Measurements from ENCODE around the gene STIMATE. TPM values are rescaled to one million over a fixed set of nuclear protein-coding genes. Genes with fewer than 3 reads are reported as not detected.

The STIMATE gene
- total RNA-seq, 3 donors from 2014 or later = 20.0 to 26.0 (median 25.6) TPM

GRCh38 chr3:52910823-52911222 lies 13.5 kb upstream of the STIMATE start:
- Mint-ChIP-seq H3K4me3 (no peak overlapping the region), H3K9me3 (no peaks in the 10 kb centered on the region), H3K36me3 (ENCODE audit: insufficient read depth) (peaks cover 18% of the 10 kb centered on the region), H3K27me3 (ENCODE audit: low read depth) (no peaks in the 10 kb centered on the region), H3K4me1 (ENCODE audit: low read depth) (no peaks in the 10 kb centered on the region)
- no peak for DNase-seq
- no peak for ATAC-seq

GRCh38 chr3:52907497-52907896 lies 10.1 kb upstream of the STIMATE start:
- Mint-ChIP-seq H3K9me3 (no peaks in the 10 kb centered on the region), H3K27me3 (ENCODE audit: low read depth) (no peaks in the 10 kb centered on the region), H3K36me3 (ENCODE audit: insufficient read depth) (peaks cover 22% of the 10 kb centered on the region), H3K4me1 (ENCODE audit: low read depth) (no peaks in the 10 kb centered on the region), H3K4me3 (no peak overlapping the region)
- no peak for DNase-seq
- no peak for ATAC-seq

- Mint-ChIP-seq H3K27me3 (ENCODE audit: low read depth) (no peaks in the 10 kb centered on the region), H3K4me3 (no peak overlapping the region), H3K4me1 (ENCODE audit: low read depth) (no peaks in the 10 kb centered on the region), H3K9me3 (no peaks in the 10 kb centered on the region), H3K36me3 (ENCODE audit: insufficient read depth) (peaks cover 22% of the 10 kb centered on the region)
- DNase-seq (no peak), ATAC-seq (no peak)
Observed at GRCh38 chr3:52904552-52904951, 7.2 kb upstream of the STIMATE start.

- no peak for DNase-seq
- no peak for ATAC-seq
- H3K4me3 Mint-ChIP-seq = no peak overlapping the region
Observed at GRCh38 chr3:52904000-52904399, 6.7 kb upstream of the STIMATE start.

GRCh38 chr3:52896613-52897012 lies 735 bp downstream of the STIMATE start:
- Mint-ChIP-seq H3K4me1 (ENCODE audit: low read depth) (peaks cover 59% of the 10 kb centered on the region), H3K36me3 (ENCODE audit: insufficient read depth) (peaks cover 8% of the 10 kb centered on the region), H3K27me3 (ENCODE audit: low read depth) (no peaks in the 10 kb centered on the region), H3K9me3 (no peaks in the 10 kb centered on the region), H3K4me3 (peak overlapping the region; percentile 91)
- DNase-seq (no peak), ATAC-seq (no peak)

More at GRCh38 chr3:52904000-52904399, 6.7 kb upstream of the STIMATE start:
- Mint-ChIP-seq H3K4me1 (ENCODE audit: low read depth) (no peaks in the 10 kb centered on the region), H3K36me3 (ENCODE audit: insufficient read depth) (peaks cover 22% of the 10 kb centered on the region), H3K9me3 (no peaks in the 10 kb centered on the region), H3K27me3 (ENCODE audit: low read depth) (no peaks in the 10 kb centered on the region)

- ATAC-seq = no peak
- H3K4me1 Mint-ChIP-seq (ENCODE audit: low read depth) = peaks cover 64% of the 10 kb centered on the region
- H3K4me3 Mint-ChIP-seq = peak overlapping the region; percentile 91
- DNase-seq = no peak
- no peaks in the 10 kb centered on the region for H3K27me3 Mint-ChIP-seq (ENCODE audit: low read depth)
- peaks cover 8% of the 10 kb centered on the region for H3K36me3 Mint-ChIP-seq (ENCODE audit: insufficient read depth)
- no peaks in the 10 kb centered on the region for H3K9me3 Mint-ChIP-seq
Observed at GRCh38 chr3:52896151-52896550, 1.2 kb downstream of the STIMATE start.

- Mint-ChIP-seq H3K4me1 (ENCODE audit: low read depth) (peaks cover 69% of the 10 kb centered on the region), H3K36me3 (ENCODE audit: insufficient read depth) (peaks cover 11% of the 10 kb centered on the region), H3K4me3 (peak overlapping the region; percentile 91), H3K9me3 (no peaks in the 10 kb centered on the region), H3K27me3 (ENCODE audit: low read depth) (no peaks in the 10 kb centered on the region)
- ATAC-seq = peak; percentile 28 to 47
- no peak for DNase-seq
Observed at GRCh38 chr3:52895418-52895817, 1.9 kb downstream of the STIMATE start.

- Mint-ChIP-seq H3K27me3 (ENCODE audit: low read depth) (no peaks in the 10 kb centered on the region), H3K36me3 (ENCODE audit: insufficient read depth) (peaks cover 11% of the 10 kb centered on the region), H3K4me1 (ENCODE audit: low read depth) (peaks cover 74% of the 10 kb centered on the region), H3K4me3 (peak overlapping the region; percentile 91), H3K9me3 (no peaks in the 10 kb centered on the region)
- no peak for DNase-seq
- ATAC-seq = no peak
Observed at GRCh38 chr3:52894756-52895155, 2.6 kb downstream of the STIMATE start.

GRCh38 chr3:52893723-52894122 lies 3.6 kb downstream of the STIMATE start:
- DNase-seq (no peak), ATAC-seq (no peak)
- peaks cover 12% of the 10 kb centered on the region for H3K36me3 Mint-ChIP-seq (ENCODE audit: insufficient read depth)
- no peaks in the 10 kb centered on the region for H3K9me3 Mint-ChIP-seq
- peak overlapping the region; percentile 74 for H3K4me3 Mint-ChIP-seq
- no peaks in the 10 kb centered on the region for H3K27me3 Mint-ChIP-seq (ENCODE audit: low read depth)
- peaks cover 74% of the 10 kb centered on the region for H3K4me1 Mint-ChIP-seq (ENCODE audit: low read depth)

GRCh38 chr3:52892625-52893311 lies 4.6 kb downstream of the STIMATE start:
- ATAC-seq = peak; percentile 12
- Mint-ChIP-seq H3K4me3 (peak overlapping the region; percentile 74), H3K27me3 (ENCODE audit: low read depth) (no peaks in the 10 kb centered on the region), H3K9me3 (no peaks in the 10 kb centered on the region), H3K36me3 (ENCODE audit: insufficient read depth) (peaks cover 12% of the 10 kb centered on the region), H3K4me1 (ENCODE audit: low read depth) (peaks cover 75% of the 10 kb centered on the region)
- DNase-seq = no peak

GRCh38 chr3:52892290-52892624 lies 5.1 kb downstream of the STIMATE start:
- peaks cover 73% of the 10 kb centered on the region for H3K4me1 Mint-ChIP-seq (ENCODE audit: low read depth)
- peaks cover 12% of the 10 kb centered on the region for H3K36me3 Mint-ChIP-seq (ENCODE audit: insufficient read depth)
- H3K9me3 Mint-ChIP-seq = no peaks in the 10 kb centered on the region
- ATAC-seq = no peak
- no peaks in the 10 kb centered on the region for H3K27me3 Mint-ChIP-seq (ENCODE audit: low read depth)
- peak overlapping the region; percentile 74 for H3K4me3 Mint-ChIP-seq
- DNase-seq = no peak

GRCh38 chr3:52891615-52892081 lies 5.7 kb downstream of the STIMATE start:
- H3K4me1 Mint-ChIP-seq (ENCODE audit: low read depth) = peaks cover 71% of the 10 kb centered on the region
- peaks cover 14% of the 10 kb centered on the region for H3K36me3 Mint-ChIP-seq (ENCODE audit: insufficient read depth)
- H3K27me3 Mint-ChIP-seq (ENCODE audit: low read depth) = no peaks in the 10 kb centered on the region
- no peaks in the 10 kb centered on the region for H3K9me3 Mint-ChIP-seq
- DNase-seq (no peak), ATAC-seq (no peak)
- peak overlapping the region; percentile 52 for H3K4me3 Mint-ChIP-seq

- H3K4me1 Mint-ChIP-seq (ENCODE audit: low read depth) = peaks cover 66% of the 10 kb centered on the region
- no peaks in the 10 kb centered on the region for H3K27me3 Mint-ChIP-seq (ENCODE audit: low read depth)
- ATAC-seq (peak; percentile 46 to 47), DNase-seq (no peak)
- H3K36me3 Mint-ChIP-seq (ENCODE audit: insufficient read depth) = peaks cover 15% of the 10 kb centered on the region
- no peaks in the 10 kb centered on the region for H3K9me3 Mint-ChIP-seq
- H3K4me3 Mint-ChIP-seq = peak overlapping the region; percentile 52
Observed at GRCh38 chr3:52891164-52891563, 6.2 kb downstream of the STIMATE start.

- no peaks in the 10 kb centered on the region for H3K27me3 Mint-ChIP-seq (ENCODE audit: low read depth)
- peaks cover 19% of the 10 kb centered on the region for H3K36me3 Mint-ChIP-seq (ENCODE audit: insufficient read depth)
- peak; percentile 41 to 47 for ATAC-seq
- DNase-seq = peak; percentile 22
- no peak overlapping the region for H3K4me3 Mint-ChIP-seq
- H3K4me1 Mint-ChIP-seq (ENCODE audit: low read depth) = peaks cover 62% of the 10 kb centered on the region
- no peaks in the 10 kb centered on the region for H3K9me3 Mint-ChIP-seq
Observed at GRCh38 chr3:52890735-52891134, 6.6 kb downstream of the STIMATE start.

GRCh38 chr3:52889901-52890300 lies 7.4 kb downstream of the STIMATE start:
- no peaks in the 10 kb centered on the region for H3K27me3 Mint-ChIP-seq (ENCODE audit: low read depth)
- peaks cover 26% of the 10 kb centered on the region for H3K36me3 Mint-ChIP-seq (ENCODE audit: insufficient read depth)
- H3K4me1 Mint-ChIP-seq (ENCODE audit: low read depth) = peaks cover 53% of the 10 kb centered on the region
- ATAC-seq (no peak), DNase-seq (no peak)
- H3K9me3 Mint-ChIP-seq = peaks cover 4% of the 10 kb centered on the region
- no peak overlapping the region for H3K4me3 Mint-ChIP-seq

All from activated T-cell treated with anti-CD3 and anti-CD28 coated beads, Interleukin-2, amount 50 U/mL, for 4 hours (primary cell).